SH-SY5Y (cell line): ENCODE data around the gene CNOT4.

Experiments used
- GATA2 ChIP-seq: IDR thresholded peaks from 2 replicates; pipeline ENCODE4 v1.6.1; 2011; ENCODE audit warnings: mild to moderate bottlenecking, low read depth, low read length
- GATA3 ChIP-seq: IDR thresholded peaks from 2 replicates; pipeline ENCODE4 v1.6.1; 2011; ENCODE audit warnings: low read depth, mild to moderate bottlenecking, low read length, moderate library complexity

DNA sequence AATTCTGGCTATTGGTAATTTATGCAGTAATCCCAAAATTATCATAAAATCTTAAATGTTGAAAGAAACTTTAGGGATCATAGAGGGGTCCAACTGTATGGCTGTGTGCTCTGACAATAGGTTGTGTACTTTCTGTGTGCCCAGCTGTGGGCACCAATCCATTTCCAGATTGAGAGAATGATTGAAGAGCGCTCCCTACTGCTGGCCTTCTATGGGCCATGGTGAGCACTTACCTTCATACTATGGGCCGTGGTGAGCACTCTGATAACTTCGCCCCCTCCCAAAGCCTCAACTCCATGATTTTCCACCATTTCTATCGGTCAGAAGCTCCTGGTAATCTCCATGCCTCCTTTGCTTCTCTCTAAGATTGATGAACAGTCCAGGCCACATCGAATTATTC is 157.6 kb downstream of the CNOT4 start:
- TF ChIP-seq GATA3, result no peak
- no peak for TF ChIP-seq GATA2
